Astrocyte of the cerebellum (primary cell): ENCODE measurements around the gene TINAGL1.

ENCODE experiments used
- DNase-seq: peaks from one replicate; pipeline ENCODE4 v3.0.0-alpha.2; 2011; ENCODE audit warnings: low read depth
- H3K4me3 ChIP-seq: 2 replicates; pipeline ENCODE4 v1.5.1; 2011; ENCODE audit warnings: mild to moderate bottlenecking, low read depth, low read length, moderate library complexity
- CTCF ChIP-seq: IDR thresholded peaks from 2 replicates; pipeline ENCODE4 v1.5.1; 2012; ENCODE audit warnings: low read length, low read depth, moderate library complexity, mild to moderate bottlenecking; ENCODE audit errors: missing control alignments
- in situ Hi-C: cut with HindIII; loops from 2 replicates; pipeline ENCODE4 v1.10.0; 2017; ENCODE audit warnings: low sequenced_read_pairs

Gene TINAGL1

GRCh38 chr1:31593770-31594632, 17.7 kb downstream of the TINAGL1 start:
- TF ChIP-seq CTCF, result peak; percentile 94
- in situ Hi-C loops, result no loop called here
- H3K4me3 ChIP-seq, result no peak overlapping the region
- DNase-seq, result peak; percentile 36

GRCh38 chr1:31595836-31596736, 19.8 kb downstream of the TINAGL1 start:
- no peak overlapping the region for H3K4me3 ChIP-seq
- in situ Hi-C loops, result no loop called here

GRCh38 chr1:31596737-31597097, 20.4 kb downstream of the TINAGL1 start:
- H3K4me3 ChIP-seq, result no peak overlapping the region
- in situ Hi-C loops, result no loop called here
- TF ChIP-seq CTCF, result no peak
- no peak for DNase-seq

More at GRCh38 chr1:31595836-31596736, 19.8 kb downstream of the TINAGL1 start:
- no peak for TF ChIP-seq CTCF
- DNase-seq, result no peak

- H3K4me3 ChIP-seq, result no peak overlapping the region
- no peak for DNase-seq
- no peak for TF ChIP-seq CTCF
- in situ Hi-C loops, result no loop called here
These were observed 22.7 kb downstream of the TINAGL1 start for GRCh38 chr1:31598980-31599379.

DNA sequence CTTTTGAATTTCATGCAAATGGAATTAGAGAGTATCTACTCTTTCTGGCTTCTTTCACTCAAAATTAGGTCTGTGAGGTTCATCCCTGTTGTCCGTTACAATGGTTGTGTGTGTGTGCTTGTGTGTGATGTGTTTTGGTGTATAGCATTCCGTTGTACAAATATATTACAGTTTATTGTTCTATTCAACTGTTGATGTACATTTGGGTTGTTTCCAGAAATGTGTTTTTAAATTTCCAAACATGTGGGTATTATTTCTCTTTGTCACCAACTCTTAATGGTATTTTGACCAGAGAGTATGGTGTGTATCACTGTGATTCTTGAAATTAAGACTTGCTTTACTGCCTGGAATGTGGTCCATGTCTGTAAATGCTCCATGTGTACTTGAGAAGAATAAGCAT, 24.3 kb downstream of the TINAGL1 start:
- no peak overlapping the region for H3K4me3 ChIP-seq
- in situ Hi-C loops, result no loop called here
- TF ChIP-seq CTCF, result no peak
- no peak for DNase-seq

- TF ChIP-seq CTCF, result no peak
- no peak for DNase-seq
- in situ Hi-C loops, result no loop called here
- H3K4me3 ChIP-seq, result no peak overlapping the region
These were observed 25.8 kb downstream of the TINAGL1 start for GRCh38 chr1:31602081-31602480.
